Measurements from ENCODE around the gene RUNX2.

The RUNX2 gene

GRCh38 chr6:45591306-45591705, 263.2 kb downstream of the RUNX2 start:
- H3K36me3 ChIP-seq (ENCODE audit: insufficient read depth, low read length) = no peaks in the 10 kb centered on the region
- no peaks in the 10 kb centered on the region for H3K4me1 ChIP-seq (ENCODE audit: insufficient read depth, low read length, severe bottlenecking)
- no peaks in the 10 kb centered on the region for H4K20me1 ChIP-seq (ENCODE audit: insufficient read depth, low read length)
- no peak overlapping the region for H3K27ac ChIP-seq (ENCODE audit: low read depth, low read length, poor library complexity, severe bottlenecking)
- H3K9me3 ChIP-seq (ENCODE audit: low read length) = no peaks in the 10 kb centered on the region
- H3K79me2 ChIP-seq (ENCODE audit: insufficient read depth, low read length) = no peaks in the 10 kb centered on the region
- no peaks in the 10 kb centered on the region for H3K9me2 ChIP-seq (ENCODE audit: low read depth, low read length)
- no peak overlapping the region for H2AFZ ChIP-seq (ENCODE audit: low read length)
- no peak overlapping the region for H3K4me3 ChIP-seq (ENCODE audit: low read depth, low read length, poor library complexity, severe bottlenecking)
- no peak overlapping the region for H3K4me2 ChIP-seq (ENCODE audit: low read length)
- H3F3A ChIP-seq (ENCODE audit: insufficient read depth, low read length) = no peaks in the 10 kb centered on the region
- TF ChIP-seq EZH2 (IDR thresholded peaks at IDR 0.05; ENCODE audit: borderline replicate concordance, low read length) = no peak
- TF ChIP-seq CTCF (IDR thresholded peaks at IDR 0.05; ENCODE audit: low read length) = no peak
- H3K9ac ChIP-seq (ENCODE audit: low read length) = no peak overlapping the region
- H3K27me3 ChIP-seq (ENCODE audit: insufficient read depth, low read length) = 0 out of 2 replicates have a peak, but pooled peaks cover 3% of the 10 kb centered on the region

- H2AFZ ChIP-seq (ENCODE audit: low read length) = no peak overlapping the region
- H3K36me3 ChIP-seq (ENCODE audit: insufficient read depth, low read length) = no peaks in the 10 kb centered on the region
- H3K27ac ChIP-seq (ENCODE audit: low read depth, low read length, poor library complexity, severe bottlenecking) = no peak overlapping the region
- no peaks in the 10 kb centered on the region for H4K20me1 ChIP-seq (ENCODE audit: insufficient read depth, low read length)
- TF ChIP-seq EZH2 (IDR thresholded peaks at IDR 0.05; ENCODE audit: borderline replicate concordance, low read length) (no peak), CTCF (IDR thresholded peaks at IDR 0.05; ENCODE audit: low read length) (no peak)
- no peaks in the 10 kb centered on the region for H3K4me1 ChIP-seq (ENCODE audit: insufficient read depth, low read length, severe bottlenecking)
- H3K4me2 ChIP-seq (ENCODE audit: low read length) = no peak overlapping the region
- H3F3A ChIP-seq (ENCODE audit: insufficient read depth, low read length) = no peaks in the 10 kb centered on the region
- no peaks in the 10 kb centered on the region for H3K9me3 ChIP-seq (ENCODE audit: low read length)
- H3K27me3 ChIP-seq (ENCODE audit: insufficient read depth, low read length) = 0 out of 2 replicates have a peak, but pooled peaks cover 5% of the 10 kb centered on the region
- H3K4me3 ChIP-seq (ENCODE audit: low read depth, low read length, poor library complexity, severe bottlenecking) = no peak overlapping the region
- no peaks in the 10 kb centered on the region for H3K79me2 ChIP-seq (ENCODE audit: insufficient read depth, low read length)
- no peaks in the 10 kb centered on the region for H3K9me2 ChIP-seq (ENCODE audit: low read depth, low read length)
- no peak overlapping the region for H3K9ac ChIP-seq (ENCODE audit: low read length)
Observed at GRCh38 chr6:45591890-45592289, 263.8 kb downstream of the RUNX2 start.

- H3K4me3 ChIP-seq (ENCODE audit: low read depth, low read length, poor library complexity, severe bottlenecking) = no peak overlapping the region
- H3F3A ChIP-seq (ENCODE audit: insufficient read depth, low read length) = no peaks in the 10 kb centered on the region
- no peaks in the 10 kb centered on the region for H3K4me1 ChIP-seq (ENCODE audit: insufficient read depth, low read length, severe bottlenecking)
- no peaks in the 10 kb centered on the region for H4K20me1 ChIP-seq (ENCODE audit: insufficient read depth, low read length)
- H2AFZ ChIP-seq (ENCODE audit: low read length) = no peak overlapping the region
- no peak overlapping the region for H3K27ac ChIP-seq (ENCODE audit: low read depth, low read length, poor library complexity, severe bottlenecking)
- TF ChIP-seq CTCF (IDR thresholded peaks at IDR 0.05; ENCODE audit: low read length) (no peak), EZH2 (IDR thresholded peaks at IDR 0.05; ENCODE audit: borderline replicate concordance, low read length) (no peak)
- H3K79me2 ChIP-seq (ENCODE audit: insufficient read depth, low read length) = no peaks in the 10 kb centered on the region
- no peak overlapping the region for H3K9ac ChIP-seq (ENCODE audit: low read length)
- 0 out of 2 replicates have a peak, but pooled peaks cover 3% of the 10 kb centered on the region for H3K27me3 ChIP-seq (ENCODE audit: insufficient read depth, low read length)
- no peaks in the 10 kb centered on the region for H3K9me2 ChIP-seq (ENCODE audit: low read depth, low read length)
- H3K36me3 ChIP-seq (ENCODE audit: insufficient read depth, low read length) = no peaks in the 10 kb centered on the region
- H3K9me3 ChIP-seq (ENCODE audit: low read length) = no peaks in the 10 kb centered on the region
- no peak overlapping the region for H3K4me2 ChIP-seq (ENCODE audit: low read length)
Observed at GRCh38 chr6:45592991-45593390, 264.9 kb downstream of the RUNX2 start.

Measured in OCI-LY1 (cell line).